ENCODE data around the gene EGFL6. TPM values are rescaled to one million over a fixed set of nuclear protein-coding genes. Genes with fewer than 3 reads are reported as not detected.
A peak's percentile ranks its signal among the peaks of the same experiment; 100 is the strongest.

EGFL6 gene
- total RNA-seq, 2 experiments from 2014 or later: 2.1 to 2.7 TPM

- no peak for DNase-seq
- POLR2A ChIA-PET: no interaction called here
- TF ChIP-seq CTCF (IDR thresholded peaks at IDR 0.05): no peak
- Mint-ChIP-seq H3K36me3 (ENCODE audit: low read depth) (peaks cover 4% of the 10 kb centered on the region), H3K4me1 (ENCODE audit: low read depth) (peaks cover 29% of the 10 kb centered on the region), H3K27ac (peak overlapping the region; percentile 57), H3K9me3 (no peaks in the 10 kb centered on the region), H3K27me3 (no peaks in the 10 kb centered on the region), H3K4me3 (no peak overlapping the region)
- intact Hi-C loops (cut with micrococcal nuclease): loop anchor here (5.0 to 10.0 kb wide), 2 partner anchors 33 to 76 kb away; partner anchors contain the start of genes OFD1 and TRAPPC2
- CTCF ChIA-PET: interaction anchor here (0.7 to 1.6 kb wide), 9 partner anchors 8 to 375 kb away, joined by 3 to 8 read pairs (median 3); partner anchors contain the start of genes OFD1 and TRAPPC2
- no peak for ATAC-seq
These were observed 89.7 kb downstream of the EGFL6 start for GRCh38 chrX:13659063-13659462.

- ATAC-seq (peak; percentile 37), DNase-seq (no peak)
- H3K27ac Mint-ChIP-seq: peak overlapping the region; percentile 52
- no peaks in the 10 kb centered on the region for H3K27me3 Mint-ChIP-seq
- no peak overlapping the region for H3K4me3 Mint-ChIP-seq
- peaks cover 6% of the 10 kb centered on the region for H3K36me3 Mint-ChIP-seq (ENCODE audit: low read depth)
- no peak for TF ChIP-seq CTCF (IDR thresholded peaks at IDR 0.05)
- peaks cover 16% of the 10 kb centered on the region for H3K4me1 Mint-ChIP-seq (ENCODE audit: low read depth)
- ChIA-PET CTCF (interaction anchor here (0.7 to 1.7 kb wide), 4 partner anchors 15 to 155 kb away, joined by 3 to 4 read pairs (median 4); no protein-coding TSS in a partner anchor), POLR2A (interaction anchor here (1.2 kb wide), 1 partner anchor 27 kb away, joined by 3 read pairs; the partner anchor contains the start of gene RAB9A)
- H3K9me3 Mint-ChIP-seq: no peaks in the 10 kb centered on the region
- intact Hi-C loops (cut with micrococcal nuclease): no loop called here
These were observed 92.4 kb downstream of the EGFL6 start for GRCh38 chrX:13661735-13662288.

- Mint-ChIP-seq H3K4me3 (no peak overlapping the region), H3K4me1 (ENCODE audit: low read depth) (peaks cover 16% of the 10 kb centered on the region), H3K36me3 (ENCODE audit: low read depth) (peaks cover 6% of the 10 kb centered on the region), H3K27me3 (no peaks in the 10 kb centered on the region), H3K9me3 (no peaks in the 10 kb centered on the region), H3K27ac (peak overlapping the region; percentile 52)
- POLR2A ChIA-PET: interaction anchor here (1.2 kb wide), 1 partner anchor 26 kb away, joined by 3 read pairs; the partner anchor contains the start of gene RAB9A
- CTCF ChIA-PET: interaction anchor here (0.7 to 1.7 kb wide), 5 partner anchors 16 to 156 kb away, joined by 3 to 4 read pairs (median 4); no protein-coding TSS in a partner anchor
- intact Hi-C loops (cut with micrococcal nuclease): no loop called here
- ATAC-seq (no peak), DNase-seq (no peak)
- TF ChIP-seq CTCF (IDR thresholded peaks at IDR 0.05): no peak
These were observed 93.0 kb downstream of the EGFL6 start for GRCh38 chrX:13662355-13662791.

DNA sequence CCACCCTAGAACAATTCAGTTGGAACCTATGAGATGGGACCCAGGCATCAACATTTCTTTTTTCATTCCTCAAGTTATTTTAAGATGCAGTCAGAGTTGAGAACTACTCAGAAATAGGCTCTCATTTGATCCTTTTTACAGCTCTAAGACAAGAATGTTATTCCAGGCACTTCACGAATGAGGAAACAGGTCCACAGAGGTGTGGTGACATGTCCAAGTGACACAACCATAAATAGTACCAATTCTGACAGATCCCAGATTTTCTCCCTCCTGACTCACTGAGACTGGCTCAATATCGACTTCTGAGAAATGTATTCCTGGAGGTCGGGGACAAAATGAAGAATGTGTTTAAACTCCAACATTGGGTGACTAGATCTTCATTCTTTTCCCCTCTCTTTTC is 94.6 kb downstream of the EGFL6 start:
- intact Hi-C loops (cut with micrococcal nuclease): no loop called here
- Mint-ChIP-seq H3K27ac (no peak overlapping the region), H3K9me3 (no peaks in the 10 kb centered on the region), H3K4me1 (ENCODE audit: low read depth) (peaks cover 15% of the 10 kb centered on the region), H3K4me3 (no peak overlapping the region), H3K36me3 (ENCODE audit: low read depth) (peaks cover 6% of the 10 kb centered on the region), H3K27me3 (no peaks in the 10 kb centered on the region)
- CTCF ChIA-PET: no interaction called here
- TF ChIP-seq CTCF (IDR thresholded peaks at IDR 0.05): no peak
- POLR2A ChIA-PET: no interaction called here
- ATAC-seq (no peak), DNase-seq (no peak)

DNA sequence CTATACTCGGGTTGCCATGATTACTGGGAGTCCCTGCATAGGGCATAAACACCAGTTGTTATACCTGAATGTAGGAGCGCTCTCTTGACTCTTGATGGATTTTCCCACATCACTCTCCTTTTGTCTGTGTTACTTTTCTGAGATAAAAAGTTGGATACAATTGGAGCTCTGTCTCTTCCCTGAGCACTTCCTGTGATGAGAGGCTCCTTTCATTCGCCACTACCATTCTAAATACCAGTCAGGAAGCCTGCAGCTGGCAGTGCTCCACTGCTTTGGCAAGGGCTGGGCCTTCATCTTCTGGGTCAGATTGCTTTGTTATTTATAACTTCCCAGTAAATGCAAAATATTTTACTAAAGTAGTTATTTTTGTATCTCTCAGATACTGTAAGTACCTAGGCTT is 97.4 kb downstream of the EGFL6 start:
- ATAC-seq (no peak), DNase-seq (no peak)
- Mint-ChIP-seq H3K27ac (no peak overlapping the region), H3K4me1 (ENCODE audit: low read depth) (peaks cover 23% of the 10 kb centered on the region), H3K27me3 (no peaks in the 10 kb centered on the region), H3K36me3 (ENCODE audit: low read depth) (peaks cover 10% of the 10 kb centered on the region), H3K4me3 (no peak overlapping the region), H3K9me3 (no peaks in the 10 kb centered on the region)
- ChIA-PET CTCF (interaction anchor here (0.8 kb wide), 1 partner anchor 8 kb away, joined by 3 read pairs; no protein-coding TSS in a partner anchor), POLR2A (no interaction called here)
- no peak for TF ChIP-seq CTCF (IDR thresholded peaks at IDR 0.05)
- intact Hi-C loops (cut with micrococcal nuclease): no loop called here

Data from activated CD8-positive, alpha-beta T cell treated with anti-CD3 and anti-CD28 coated beads for 36 hours (primary cell).